Hippocampal formation (tissue), 2 donors: ENCODE results near the gene CD247.

ENCODE experiments used
- DNase-seq, 2 donors: peaks; one replicate each; lab custom pipeline; 2025; lab: John Stamatoyannopoulos, UW

CD247 gene

GRCh38 chr1:167542109-167543032 lies 24.0 kb upstream of the CD247 start:
- DNase-seq = no peak

DNA sequence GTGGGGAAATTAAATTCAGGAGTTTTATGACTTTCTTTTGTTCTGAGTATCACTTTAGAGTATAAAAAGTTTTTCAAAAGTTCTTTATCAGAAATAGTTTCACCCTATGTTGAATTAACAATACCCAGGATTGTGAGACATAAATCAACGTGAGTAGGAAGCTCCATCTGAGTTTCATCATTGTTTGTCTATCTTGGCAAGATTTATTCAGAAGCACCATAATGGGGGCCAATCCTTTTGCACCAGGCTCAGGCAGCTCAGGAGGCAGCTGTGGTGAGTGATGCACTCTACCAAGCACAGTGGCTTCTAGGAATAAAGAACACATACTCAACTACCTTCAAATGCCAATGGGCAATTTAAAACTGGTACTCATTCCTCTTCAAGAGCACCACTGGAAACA lies 23.3 kb upstream of the CD247 start:
- no peak for DNase-seq

DNA sequence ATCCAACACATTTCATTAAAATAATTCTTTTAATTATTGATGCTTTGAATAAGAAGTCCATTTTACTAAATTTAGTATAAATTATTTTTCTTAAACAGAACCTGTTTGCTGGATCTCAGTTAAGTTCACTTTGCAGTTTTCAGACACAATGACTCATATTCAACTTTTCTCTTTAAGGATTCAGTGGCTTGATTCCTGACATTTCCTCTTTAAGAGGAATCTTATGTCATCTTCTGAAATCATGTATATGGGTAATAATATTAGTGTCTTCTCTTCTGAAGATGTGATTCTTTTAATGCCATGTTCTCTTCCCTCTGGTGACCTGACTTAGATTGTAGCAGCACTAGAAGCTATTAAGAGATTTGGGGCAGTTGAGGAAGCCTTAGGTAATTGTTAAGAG lies 22.7 kb upstream of the CD247 start:
- DNase-seq = no peak

GRCh38 chr1:167538657-167539056 lies 20.3 kb upstream of the CD247 start:
- DNase-seq = no peak

DNA sequence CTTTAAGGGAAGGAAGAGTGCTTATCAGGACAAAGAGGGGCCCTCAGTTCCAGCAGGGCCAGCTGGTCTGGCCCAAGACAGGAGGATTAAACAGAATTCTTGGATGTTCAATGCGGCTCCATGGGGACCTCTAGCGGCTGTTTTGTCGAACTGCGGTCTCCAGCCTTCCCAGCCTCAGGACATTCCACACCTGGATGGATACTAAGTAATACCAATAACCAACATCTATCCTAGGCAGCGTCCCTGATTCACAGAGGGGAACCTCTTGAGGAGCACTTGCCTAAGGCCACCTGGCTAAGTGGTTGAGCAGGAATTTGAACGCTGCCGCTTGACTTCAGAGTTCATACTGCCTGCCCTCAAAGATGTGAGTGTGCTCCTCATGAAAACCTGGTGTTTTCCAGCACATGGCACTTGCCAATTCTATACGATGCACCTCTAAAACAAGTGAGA lies 15.5 kb upstream of the CD247 start:
- peak; percentile 44 to 52 for DNase-seq

GRCh38 chr1:167532964-167533824 lies 14.9 kb upstream of the CD247 start:
- DNase-seq = no peak

- DNase-seq = no peak
Observed at GRCh38 chr1:167532375-167532774, 14.0 kb upstream of the CD247 start.

- DNase-seq = peak in 1 of 2 donors; percentile 22
Observed at GRCh38 chr1:167529829-167530474, 11.6 kb upstream of the CD247 start.

DNA sequence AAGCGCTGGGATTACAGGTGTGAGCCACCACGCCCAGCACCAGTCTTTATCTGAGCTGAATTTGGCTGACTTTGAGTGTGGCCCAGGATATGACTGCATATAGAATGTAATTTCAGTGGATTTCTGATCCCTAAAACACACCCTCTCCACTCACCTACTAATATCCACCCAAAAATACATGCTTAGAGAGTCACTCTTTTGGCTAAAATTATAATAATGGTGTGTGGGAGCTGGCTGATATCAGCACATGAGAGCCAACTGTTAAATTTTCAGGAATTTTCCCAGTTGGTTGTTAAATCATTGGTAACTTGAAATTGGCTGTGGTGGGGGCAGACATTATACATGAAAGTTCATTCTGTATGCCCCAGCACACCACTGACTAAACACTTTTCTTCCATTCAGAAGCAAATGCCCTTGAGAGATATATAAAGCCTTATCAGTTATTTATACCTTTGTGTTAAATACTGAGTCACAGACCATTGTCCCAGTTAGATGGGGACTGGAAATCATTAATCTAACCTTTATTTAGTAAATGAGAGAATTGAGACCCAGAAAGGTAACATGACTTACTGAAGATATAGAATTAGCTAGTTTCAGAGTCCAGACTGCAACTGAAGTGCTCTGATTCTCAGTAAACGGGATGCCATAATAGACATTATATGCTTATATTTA lies 9.9 kb upstream of the CD247 start:
- no peak for DNase-seq

GRCh38 chr1:167526667-167527383 lies 8.5 kb upstream of the CD247 start:
- DNase-seq = no peak

DNA sequence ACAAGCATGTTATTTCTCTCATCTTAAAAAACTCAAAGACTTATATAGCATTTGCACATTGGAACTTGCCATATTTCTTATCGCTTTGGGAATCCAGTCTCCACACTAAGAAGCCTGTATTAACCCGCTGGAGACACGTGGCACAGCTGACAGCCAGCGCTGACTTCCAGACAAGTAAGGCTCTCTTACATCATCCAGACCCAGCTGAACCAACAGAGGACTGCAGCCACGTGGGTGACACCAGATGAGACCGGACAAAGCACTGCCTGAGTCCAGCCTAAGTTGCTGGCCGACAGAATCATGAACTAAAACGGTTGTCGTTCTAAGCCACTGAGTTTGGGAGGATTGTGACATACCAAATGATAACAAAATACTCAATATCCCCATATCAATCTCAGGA lies 6.3 kb upstream of the CD247 start:
- peak; percentile 41 to 58 for DNase-seq

DNA sequence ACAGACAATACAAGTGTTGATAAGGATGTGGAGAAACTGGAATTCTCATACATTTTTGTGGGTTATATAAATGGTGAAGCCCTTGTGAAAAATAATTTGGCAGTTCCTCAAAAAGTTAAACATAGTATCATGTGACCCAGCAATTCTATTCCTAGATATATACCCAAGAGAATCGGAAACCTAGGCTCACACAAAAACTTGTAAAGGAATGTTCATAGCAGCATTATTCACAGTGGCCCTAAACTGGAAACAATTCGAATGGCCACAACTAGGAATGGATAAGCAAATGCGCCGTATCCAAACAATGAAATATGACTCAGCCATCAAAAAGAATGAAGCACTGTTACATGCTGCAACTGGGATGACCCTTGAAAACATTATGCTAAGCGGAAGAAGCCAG lies 3.9 kb upstream of the CD247 start:
- no peak for DNase-seq

GRCh38 chr1:167520711-167521206 lies 2.4 kb upstream of the CD247 start:
- DNase-seq = peak; percentile 7 to 33

- DNase-seq = no peak
Observed at GRCh38 chr1:167517535-167518330, 596 bp downstream of the CD247 start.

DNA sequence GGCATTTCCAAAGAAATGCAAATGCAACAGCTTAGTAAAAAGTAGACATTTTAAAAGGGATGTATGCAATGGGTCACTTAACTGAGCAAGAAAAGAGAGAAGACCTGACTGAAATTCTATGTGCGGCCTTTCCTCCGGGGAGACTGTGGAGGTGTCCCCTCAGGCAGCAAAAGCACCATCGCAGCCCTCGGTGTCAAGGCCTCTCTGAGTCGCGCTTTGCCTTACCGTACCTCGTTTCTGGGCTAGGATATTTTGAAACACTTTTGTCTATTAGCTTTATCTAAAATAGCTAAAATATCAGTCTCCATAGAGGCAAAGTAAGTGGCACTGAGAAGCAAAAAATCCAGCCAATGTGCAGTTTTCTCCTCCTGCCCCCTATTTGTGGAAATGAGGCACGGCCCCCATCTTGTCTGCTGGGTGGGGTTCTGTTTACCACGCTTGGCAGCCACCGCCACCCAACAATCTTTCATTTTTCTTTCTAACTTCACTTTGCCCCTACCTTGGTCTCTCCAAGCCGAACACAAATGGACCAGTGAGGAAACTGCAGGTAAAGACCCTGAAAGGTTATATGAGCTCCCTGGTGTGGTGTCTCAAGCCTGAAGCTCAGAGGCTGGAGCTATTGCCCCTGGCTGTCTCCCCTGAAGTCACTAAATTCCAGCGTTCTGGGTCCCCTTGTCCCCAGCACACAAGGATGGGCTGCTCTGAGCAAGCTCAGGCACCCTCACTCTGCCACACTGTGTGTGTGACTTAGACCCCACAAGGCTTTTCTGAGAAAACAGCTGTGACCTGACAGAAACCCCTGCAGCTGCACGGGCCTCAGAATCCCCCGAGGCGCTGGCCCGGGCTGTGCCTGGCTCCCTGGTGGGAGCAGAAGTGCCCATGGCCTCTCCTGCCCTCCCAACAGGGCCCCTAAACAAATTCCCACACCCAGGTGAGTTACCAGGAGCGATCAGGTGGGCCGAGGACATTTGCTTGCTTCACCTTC lies 1.6 kb downstream of the CD247 start:
- no peak for DNase-seq

DNA sequence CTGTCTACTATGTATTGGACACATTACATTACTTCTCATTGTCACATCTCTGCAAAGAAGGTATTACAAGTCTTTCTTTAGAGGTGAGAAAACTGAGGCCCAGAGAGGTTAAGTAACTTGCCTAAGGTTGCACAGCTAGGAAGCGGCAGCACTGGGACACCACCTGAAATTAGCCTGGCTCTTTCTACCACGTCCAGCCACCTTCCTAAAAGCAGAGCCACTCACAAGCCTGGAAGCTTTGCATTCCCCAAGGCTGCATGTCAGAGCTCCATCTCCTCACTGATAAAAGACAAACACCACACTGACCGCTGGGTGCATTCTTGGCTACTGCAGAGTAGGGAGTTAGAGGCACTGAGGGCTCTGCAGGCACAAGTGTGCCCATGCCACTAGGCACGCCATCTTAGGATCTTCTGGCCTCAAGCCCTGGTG lies 2.4 kb downstream of the CD247 start:
- DNase-seq = no peak

- DNase-seq = no peak
Observed at GRCh38 chr1:167515461-167515860, 2.9 kb downstream of the CD247 start.

DNA sequence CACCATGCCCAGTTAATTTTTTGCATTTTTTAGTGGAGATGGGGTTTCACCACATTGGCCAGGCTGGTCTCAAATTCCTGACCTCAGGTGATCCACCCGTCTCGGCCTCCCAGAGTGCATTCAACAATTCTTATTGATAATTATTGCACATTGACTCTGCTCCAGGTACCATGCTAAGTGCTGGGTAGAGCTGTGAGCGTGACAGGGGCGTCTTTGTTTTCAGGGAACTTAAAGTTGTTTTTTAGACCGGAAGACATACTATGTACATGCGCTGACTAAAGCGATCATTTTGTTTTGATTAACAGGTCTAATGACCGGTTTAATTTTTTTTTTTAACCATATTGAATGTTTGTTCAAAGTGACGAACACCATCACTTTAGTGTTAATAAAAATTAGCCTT lies 4.0 kb downstream of the CD247 start:
- no peak for DNase-seq
